Immature natural killer cell (primary cell): Measurements from ENCODE around the gene NXPH1. TPM values are rescaled to one million over a fixed set of nuclear protein-coding genes. Genes with fewer than 3 reads are reported as not detected.

ENCODE experiments used
- DNase-seq, 3 donors: peaks; one replicate each; pipeline ENCODE4 v3.0.0; 2022; ENCODE audit warnings: mixed read lengths in 1 of 3
- H3K27ac Mint-ChIP-seq, 6 donors: one replicate each; pipeline ENCODE4 v1.8.0; 2020; ENCODE audit warnings: mixed read lengths in 6 of 6, mild to moderate bottlenecking in 5 of 6, inconsistent platforms in 4 of 6, moderate library complexity in 3 of 6
- H3K27me3 Mint-ChIP-seq, 3 donors: one replicate each; pipeline ENCODE4 v1.8.0; 2020 to 2021; ENCODE audit warnings: low read depth in 3 of 3, mild to moderate bottlenecking in 3 of 3, mixed read lengths in 3 of 3, moderate library complexity in 3 of 3, inconsistent platforms in 1 of 3
- H3K36me3 Mint-ChIP-seq, 3 donors: one replicate each; pipeline ENCODE4 v1.8.0; 2020; ENCODE audit warnings: mixed read lengths in 3 of 3, inconsistent platforms in 2 of 3, mild to moderate bottlenecking in 2 of 3
- H3K4me1 Mint-ChIP-seq, 2 donors: one replicate each; pipeline ENCODE4 v1.8.0; 2020; ENCODE audit warnings: inconsistent platforms in 2 of 2, mild to moderate bottlenecking in 2 of 2, mixed read lengths in 2 of 2, moderate library complexity in 1 of 2
- H3K4me3 Mint-ChIP-seq, 5 donors: one replicate each; pipeline ENCODE4 v1.8.0; 2020; ENCODE audit warnings: mild to moderate bottlenecking in 5 of 5, mixed read lengths in 5 of 5, inconsistent platforms in 3 of 5, moderate library complexity in 3 of 5
- H3K9me3 Mint-ChIP-seq, 6 donors: one replicate each; pipeline ENCODE4 v1.8.0; 2020; ENCODE audit warnings: mild to moderate bottlenecking in 6 of 6, mixed read lengths in 6 of 6, inconsistent platforms in 4 of 6, moderate library complexity in 3 of 6
- polyA plus RNA-seq, 3 donors: library from polyadenylated mRNA; unstranded; fragments of 300-500 nt; fragmentation: Illumina TruSeq; gene quantifications; one replicate each; pipeline ENCODE4 v1.2.3, GENCODE V29; 2021

NXPH1 gene
- polyA plus RNA-seq, 3 donors from 2014 or later = not detected

DNA sequence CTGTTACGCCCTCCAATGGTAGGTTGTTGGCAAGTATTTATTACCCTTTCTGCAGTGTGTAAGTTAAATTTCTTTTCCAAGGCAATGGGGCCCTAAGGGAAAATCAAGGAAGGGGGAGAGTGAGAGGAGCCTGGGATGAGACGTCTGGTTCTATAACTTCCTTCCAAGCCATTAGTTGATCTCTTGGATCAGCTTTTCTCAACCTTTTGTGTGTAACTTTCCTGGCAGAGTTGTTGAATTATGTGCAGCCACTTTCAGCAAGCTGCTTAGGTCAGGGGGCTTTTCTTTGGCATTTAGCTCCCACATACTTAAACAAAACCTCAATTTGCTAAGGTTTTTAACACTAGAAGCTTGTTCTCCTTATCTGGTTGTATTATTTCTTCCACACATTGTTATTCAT lies 127.1 kb downstream of the NXPH1 start:
- H3K36me3 Mint-ChIP-seq = no peaks in the 10 kb centered on the region
- no peak for DNase-seq
- no peak overlapping the region for H3K4me3 Mint-ChIP-seq
- no peaks in the 10 kb centered on the region for H3K4me1 Mint-ChIP-seq
- peaks cover 0 to 7% (median 0%) of the 10 kb centered on the region in 3 donors for H3K27me3 Mint-ChIP-seq
- peaks cover 0 to 12% (median under 1%) of the 10 kb centered on the region in 6 donors for H3K9me3 Mint-ChIP-seq
- no peak overlapping the region for H3K27ac Mint-ChIP-seq

DNA sequence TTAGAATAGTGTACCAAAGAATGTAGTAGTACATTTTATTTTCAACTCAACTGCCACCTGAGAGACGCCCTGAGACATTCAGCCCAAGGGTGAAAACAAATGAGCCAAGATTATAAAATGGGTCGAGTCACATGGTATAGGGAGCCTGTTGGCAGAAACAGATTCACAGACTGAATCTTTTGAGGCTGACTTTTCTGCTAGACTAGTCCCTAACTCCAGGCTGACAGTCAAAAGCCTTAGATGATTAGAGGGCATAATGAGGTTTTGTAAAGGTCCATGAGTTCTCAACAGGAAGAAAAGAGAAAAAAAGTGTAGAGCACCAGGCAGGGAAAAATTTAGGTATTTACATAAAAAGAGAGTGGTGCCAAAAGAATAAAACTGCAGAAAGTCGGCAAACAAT lies 128.0 kb downstream of the NXPH1 start:
- no peaks in the 10 kb centered on the region for H3K4me1 Mint-ChIP-seq
- DNase-seq = no peak
- H3K27ac Mint-ChIP-seq = no peak overlapping the region
- H3K4me3 Mint-ChIP-seq = no peak overlapping the region
- no peaks in the 10 kb centered on the region for H3K36me3 Mint-ChIP-seq
- H3K27me3 Mint-ChIP-seq = peaks cover 0 to 7% (median 0%) of the 10 kb centered on the region in 3 donors
- peaks cover 0 to 18% (median under 1%) of the 10 kb centered on the region in 6 donors for H3K9me3 Mint-ChIP-seq

DNA sequence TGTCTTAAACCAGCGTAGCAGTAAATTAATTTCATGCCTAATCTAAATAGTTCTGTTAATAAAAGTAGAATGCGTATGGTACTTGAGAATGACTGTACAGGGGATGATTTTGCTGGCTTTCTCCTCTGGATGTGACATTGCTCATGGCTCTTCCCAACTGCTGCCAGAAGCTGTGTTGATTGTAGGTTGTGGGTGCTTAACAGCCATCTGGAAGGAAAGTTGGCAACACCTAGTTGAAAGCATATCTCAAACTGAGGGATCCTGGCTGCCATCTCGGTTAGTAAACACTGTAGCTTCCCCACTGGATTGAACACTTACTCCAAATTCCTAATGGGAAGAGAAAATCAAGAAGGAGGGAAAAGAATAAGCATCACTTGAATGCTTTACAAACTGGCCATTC lies 130.9 kb downstream of the NXPH1 start:
- Mint-ChIP-seq H3K36me3 (no peaks in the 10 kb centered on the region), H3K27ac (no peak overlapping the region), H3K9me3 (peaks cover 0 to 18% (median 0%) of the 10 kb centered on the region in 6 donors), H3K4me3 (no peak overlapping the region), H3K27me3 (peaks cover 0 to 5% (median 0%) of the 10 kb centered on the region in 3 donors), H3K4me1 (no peaks in the 10 kb centered on the region)
- DNase-seq = no peak

DNA sequence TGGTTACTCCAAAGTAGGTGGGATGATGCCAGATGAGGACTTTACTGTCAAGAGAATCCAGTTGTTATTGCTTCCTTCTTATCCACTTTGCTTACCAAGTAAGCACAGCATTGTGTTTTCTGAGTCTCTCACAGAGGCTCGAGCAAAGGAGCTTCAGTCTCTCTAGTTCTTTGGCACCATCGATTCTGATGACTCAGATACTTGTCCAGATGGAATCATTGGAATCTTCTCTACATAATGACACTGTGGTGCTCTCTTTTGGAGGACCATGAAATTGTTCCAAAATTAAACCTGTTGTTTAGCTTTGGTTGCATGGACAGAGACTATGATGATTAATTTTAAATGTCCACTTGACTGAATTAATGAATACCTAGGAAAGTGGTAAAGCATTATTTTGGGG lies 132.6 kb downstream of the NXPH1 start:
- DNase-seq = no peak
- H3K36me3 Mint-ChIP-seq = no peaks in the 10 kb centered on the region
- no peak overlapping the region for H3K4me3 Mint-ChIP-seq
- no peaks in the 10 kb centered on the region for H3K4me1 Mint-ChIP-seq
- H3K27me3 Mint-ChIP-seq = peaks cover 0 to 1% (median 0%) of the 10 kb centered on the region in 3 donors
- H3K9me3 Mint-ChIP-seq = peaks cover 0 to 18% (median 2%) of the 10 kb centered on the region in 6 donors
- H3K27ac Mint-ChIP-seq = no peak overlapping the region

DNA sequence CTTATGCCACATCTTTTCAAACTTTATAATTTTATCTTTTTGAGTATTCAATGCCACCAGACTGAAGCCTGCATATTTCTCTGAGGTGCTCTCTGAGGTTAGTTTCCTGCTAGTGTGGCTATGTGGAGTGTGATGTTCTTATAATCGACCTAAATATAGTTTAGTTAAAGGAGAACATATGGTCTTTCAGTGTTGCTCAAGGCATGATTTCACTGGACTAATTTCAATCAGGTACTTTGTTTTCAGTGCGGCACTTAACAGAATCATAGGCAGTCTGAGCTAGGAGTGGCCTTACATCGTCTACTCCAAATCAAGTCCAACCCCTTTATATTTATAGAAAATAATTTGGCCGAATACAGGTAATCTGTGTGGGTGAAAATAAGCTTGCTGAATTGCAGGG lies 134.2 kb downstream of the NXPH1 start:
- Mint-ChIP-seq H3K4me3 (no peak overlapping the region), H3K9me3 (peaks cover 0 to 6% (median 2%) of the 10 kb centered on the region in 6 donors), H3K4me1 (no peaks in the 10 kb centered on the region), H3K36me3 (no peaks in the 10 kb centered on the region), H3K27me3 (peaks cover 0 to 1% (median 0%) of the 10 kb centered on the region in 3 donors), H3K27ac (no peak overlapping the region)
- DNase-seq = no peak

DNA sequence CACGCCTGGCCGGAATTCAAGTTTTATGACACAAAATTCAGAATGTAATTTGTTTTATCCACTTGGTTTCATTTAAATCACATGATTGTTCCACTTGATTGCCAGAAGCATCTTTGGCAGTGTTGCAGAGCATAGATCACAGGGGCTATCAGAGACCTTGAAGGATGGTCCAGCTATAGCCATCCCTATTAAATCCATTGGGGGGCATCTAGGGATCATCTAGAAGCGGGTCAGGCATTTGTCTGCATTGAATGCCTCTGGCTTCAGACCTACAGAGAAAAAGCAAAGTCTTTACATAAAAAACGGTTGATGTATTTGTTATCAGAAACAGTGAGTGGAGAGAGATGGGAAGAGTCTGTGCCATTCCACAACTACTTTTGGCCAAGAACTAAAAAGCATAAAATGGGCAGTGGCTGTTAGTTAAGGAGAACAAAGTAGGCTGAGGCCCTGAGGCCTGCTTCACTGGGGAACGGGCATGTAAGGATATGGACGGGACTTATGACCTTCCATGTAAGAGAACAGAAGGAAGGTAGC lies 146.3 kb downstream of the NXPH1 start:
- peaks cover 0 to 15% (median 6%) of the 10 kb centered on the region in 6 donors for H3K9me3 Mint-ChIP-seq
- H3K4me3 Mint-ChIP-seq = no peak overlapping the region
- peaks cover 0 to 3% (median 2%) of the 10 kb centered on the region in 3 donors for H3K27me3 Mint-ChIP-seq
- no peaks in the 10 kb centered on the region for H3K4me1 Mint-ChIP-seq
- DNase-seq = no peak
- no peaks in the 10 kb centered on the region for H3K36me3 Mint-ChIP-seq
- no peak overlapping the region for H3K27ac Mint-ChIP-seq

DNA sequence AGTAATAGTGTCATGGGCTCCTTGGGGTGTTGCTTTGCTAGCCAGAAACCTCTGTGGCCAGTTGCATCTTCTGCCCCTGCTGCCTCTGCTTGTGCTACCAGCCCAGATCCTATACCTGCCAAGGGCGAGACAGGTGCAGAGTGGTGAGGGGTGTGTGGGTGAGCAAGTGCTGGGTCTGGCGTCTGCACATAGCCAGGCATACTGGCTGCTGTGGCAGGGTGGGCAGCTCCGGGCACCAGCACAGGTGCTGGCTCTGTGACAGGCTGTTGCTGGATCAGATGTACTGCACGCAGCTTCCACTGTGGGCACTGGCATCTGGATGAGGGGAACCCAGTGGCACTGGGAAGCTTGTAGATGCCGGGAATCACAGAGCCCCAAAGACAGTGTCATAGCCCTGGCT lies 148.4 kb downstream of the NXPH1 start:
- Mint-ChIP-seq H3K27ac (no peak overlapping the region), H3K9me3 (peaks cover 0 to 18% (median 4%) of the 10 kb centered on the region in 6 donors), H3K27me3 (peaks cover 0 to 3% (median 2%) of the 10 kb centered on the region in 3 donors), H3K4me3 (no peak overlapping the region), H3K36me3 (no peaks in the 10 kb centered on the region), H3K4me1 (no peaks in the 10 kb centered on the region)
- DNase-seq = no peak

DNA sequence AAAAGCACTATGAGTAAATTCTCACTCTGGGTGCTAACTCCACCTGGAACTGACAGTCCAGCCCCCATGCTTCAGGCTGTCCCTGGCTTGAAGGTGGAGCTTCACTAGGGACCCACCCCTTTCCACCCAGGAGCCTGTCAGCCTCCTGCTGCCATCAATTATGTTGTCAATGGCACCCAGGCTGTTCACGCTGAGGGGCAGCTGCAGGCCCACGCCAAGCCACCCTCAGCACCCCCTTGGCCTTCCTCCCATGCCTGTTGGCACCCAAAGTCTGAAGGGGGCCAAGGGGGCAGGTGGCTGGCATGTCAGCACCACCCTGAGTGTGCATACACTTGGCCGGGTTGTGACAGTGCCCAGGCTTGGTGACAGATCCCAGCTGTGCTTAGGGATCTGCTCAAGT lies 149.3 kb downstream of the NXPH1 start:
- peaks cover 0 to 2% (median 1%) of the 10 kb centered on the region in 3 donors for H3K27me3 Mint-ChIP-seq
- no peaks in the 10 kb centered on the region for H3K4me1 Mint-ChIP-seq
- H3K9me3 Mint-ChIP-seq = peaks cover 0 to 20% (median 4%) of the 10 kb centered on the region in 6 donors
- no peak for DNase-seq
- H3K4me3 Mint-ChIP-seq = no peak overlapping the region
- H3K27ac Mint-ChIP-seq = no peak overlapping the region
- H3K36me3 Mint-ChIP-seq = no peaks in the 10 kb centered on the region

DNA sequence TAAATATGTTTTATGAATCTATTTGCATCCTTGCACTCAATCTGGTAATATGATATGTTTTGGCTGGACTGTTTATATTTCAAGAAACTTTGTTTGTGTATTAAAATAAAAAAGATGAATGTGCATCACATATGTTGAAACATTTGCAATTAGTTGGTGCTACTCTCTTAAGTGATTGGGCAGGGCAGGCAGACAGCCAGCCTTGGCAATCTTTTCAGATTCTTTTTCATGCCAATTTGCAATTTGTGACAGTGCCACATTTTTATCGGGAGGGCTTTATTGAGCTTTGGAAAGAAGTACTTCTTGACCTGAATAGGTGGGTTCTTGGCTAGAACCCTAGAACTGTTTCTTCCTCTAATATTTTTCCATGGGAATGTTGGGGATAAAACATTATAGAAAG lies 152.2 kb downstream of the NXPH1 start:
- H3K27me3 Mint-ChIP-seq = peaks cover 0 to 2% (median 2%) of the 10 kb centered on the region in 3 donors
- H3K4me3 Mint-ChIP-seq = no peak overlapping the region
- H3K27ac Mint-ChIP-seq = no peak overlapping the region
- no peaks in the 10 kb centered on the region for H3K4me1 Mint-ChIP-seq
- DNase-seq = no peak
- H3K36me3 Mint-ChIP-seq = no peaks in the 10 kb centered on the region
- peaks cover 0 to 12% (median 1%) of the 10 kb centered on the region in 6 donors for H3K9me3 Mint-ChIP-seq

DNA sequence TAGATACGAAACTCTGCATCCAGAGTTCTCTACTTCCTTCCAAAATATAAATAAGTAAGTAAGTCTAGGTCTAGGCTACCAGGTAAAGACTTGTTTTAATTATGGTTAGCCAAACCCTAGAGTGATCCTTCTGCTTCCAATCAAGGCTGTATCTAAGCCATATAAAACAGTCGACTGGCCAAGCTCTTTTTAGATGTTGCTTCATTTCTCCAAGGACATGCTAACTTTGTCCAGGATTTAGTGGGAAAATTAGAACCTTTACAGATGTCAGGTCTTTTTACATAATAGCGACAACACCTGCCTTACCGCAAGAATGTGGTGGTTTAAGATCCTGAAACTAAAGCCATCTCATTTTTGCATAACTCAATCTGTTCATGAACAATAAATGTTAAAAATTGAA lies 156.8 kb downstream of the NXPH1 start:
- DNase-seq = no peak
- Mint-ChIP-seq H3K27me3 (peaks cover 0 to 2% (median 2%) of the 10 kb centered on the region in 3 donors), H3K27ac (no peak overlapping the region), H3K36me3 (no peaks in the 10 kb centered on the region), H3K9me3 (peaks cover 0 to 27% (median 0%) of the 10 kb centered on the region in 6 donors), H3K4me3 (no peak overlapping the region), H3K4me1 (no peaks in the 10 kb centered on the region)

DNA sequence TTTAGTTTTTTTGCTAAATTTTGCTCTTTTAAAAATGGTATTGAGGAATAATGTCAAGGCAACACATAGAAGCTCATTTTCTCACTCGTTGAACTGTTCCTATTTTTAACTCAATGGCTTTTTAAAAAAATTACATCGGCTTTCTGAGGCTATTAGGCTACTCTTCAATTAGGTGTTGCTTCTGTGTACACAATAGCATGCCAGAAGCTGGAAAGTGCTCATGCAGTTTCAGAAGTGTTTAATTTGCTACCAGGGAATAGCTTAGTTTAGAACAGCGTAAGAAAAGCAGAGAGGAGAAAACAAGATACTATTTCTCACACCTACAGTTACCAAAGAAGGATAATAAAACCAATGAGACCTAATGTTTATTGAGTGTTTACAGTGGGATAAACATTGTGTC lies 157.4 kb downstream of the NXPH1 start:
- H3K4me1 Mint-ChIP-seq = no peaks in the 10 kb centered on the region
- peaks cover 0 to 23% (median 0%) of the 10 kb centered on the region in 6 donors for H3K9me3 Mint-ChIP-seq
- no peak overlapping the region for H3K4me3 Mint-ChIP-seq
- peaks cover 0 to 2% (median 2%) of the 10 kb centered on the region in 3 donors for H3K27me3 Mint-ChIP-seq
- no peaks in the 10 kb centered on the region for H3K36me3 Mint-ChIP-seq
- no peak for DNase-seq
- H3K27ac Mint-ChIP-seq = no peak overlapping the region

DNA sequence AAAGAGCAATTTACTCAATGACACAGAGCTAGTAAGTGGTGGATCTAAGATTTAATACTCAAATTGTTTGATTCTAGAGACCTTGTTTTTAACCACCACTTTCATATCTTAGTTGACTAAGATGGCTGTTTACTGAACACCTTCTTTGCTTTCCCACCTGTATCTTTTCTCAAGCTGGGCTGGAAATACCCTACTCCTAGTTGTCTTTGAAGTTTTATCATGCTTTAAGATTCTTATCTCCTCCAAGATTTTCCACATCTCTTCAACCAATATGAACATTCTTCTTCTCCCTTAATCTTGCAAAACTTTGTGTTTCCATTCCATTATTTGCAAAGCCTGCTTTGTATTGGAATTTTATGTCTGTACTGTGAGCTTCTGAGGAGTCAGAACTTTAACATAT lies 157.9 kb downstream of the NXPH1 start:
- Mint-ChIP-seq H3K27ac (no peak overlapping the region), H3K4me3 (no peak overlapping the region), H3K27me3 (peaks cover 0 to 2% (median 2%) of the 10 kb centered on the region in 3 donors), H3K9me3 (peaks cover 0 to 23% (median 0%) of the 10 kb centered on the region in 6 donors), H3K4me1 (no peaks in the 10 kb centered on the region), H3K36me3 (no peaks in the 10 kb centered on the region)
- no peak for DNase-seq

DNA sequence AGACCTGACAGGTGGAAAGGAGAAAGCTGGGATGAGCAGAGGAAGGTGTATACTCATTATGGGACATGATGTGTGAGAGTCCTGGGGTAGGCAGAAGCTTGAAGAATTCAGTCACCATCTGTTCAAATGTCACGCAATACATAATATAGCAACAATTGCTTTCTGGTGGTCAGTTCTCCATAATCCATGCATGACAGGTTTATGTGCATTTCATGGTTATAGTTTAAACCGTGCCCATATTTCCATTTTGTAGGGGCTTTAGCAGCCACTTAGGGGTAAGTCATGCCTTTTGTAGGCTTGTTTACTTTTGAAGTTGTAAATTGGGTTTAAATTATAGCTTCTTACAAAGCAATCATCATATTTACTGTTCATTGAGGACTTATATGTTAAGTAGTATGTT lies 158.8 kb downstream of the NXPH1 start:
- peaks cover 0 to 2% (median 1%) of the 10 kb centered on the region in 3 donors for H3K27me3 Mint-ChIP-seq
- H3K9me3 Mint-ChIP-seq = peaks cover 0 to 23% (median 0%) of the 10 kb centered on the region in 6 donors
- no peaks in the 10 kb centered on the region for H3K4me1 Mint-ChIP-seq
- no peak overlapping the region for H3K4me3 Mint-ChIP-seq
- no peak overlapping the region for H3K27ac Mint-ChIP-seq
- DNase-seq = no peak
- H3K36me3 Mint-ChIP-seq = no peaks in the 10 kb centered on the region

DNA sequence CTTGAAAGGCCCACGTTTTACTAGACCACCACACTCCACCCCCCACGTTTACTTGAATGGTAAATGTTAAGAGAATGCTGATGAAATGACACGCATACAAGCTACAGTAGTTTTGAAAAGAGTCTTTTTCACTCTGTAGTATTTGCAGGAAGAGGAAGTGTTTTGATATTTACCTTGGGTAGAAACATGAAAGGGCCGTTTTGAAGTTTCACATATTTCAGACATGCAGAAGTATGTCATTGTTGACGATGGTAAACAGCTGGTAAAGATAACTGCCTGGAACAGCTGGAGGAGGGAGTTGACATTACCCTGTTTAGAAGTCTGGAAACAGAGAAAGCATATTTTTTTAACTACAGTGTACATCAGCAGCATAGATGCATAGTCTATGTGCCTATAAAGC lies 160.7 kb downstream of the NXPH1 start:
- Mint-ChIP-seq H3K4me1 (no peaks in the 10 kb centered on the region), H3K36me3 (no peaks in the 10 kb centered on the region), H3K4me3 (no peak overlapping the region), H3K27ac (no peak overlapping the region), H3K9me3 (peaks cover 0 to 18% (median under 1%) of the 10 kb centered on the region in 6 donors), H3K27me3 (peaks cover 0 to 2% (median 1%) of the 10 kb centered on the region in 3 donors)
- DNase-seq = no peak

DNA sequence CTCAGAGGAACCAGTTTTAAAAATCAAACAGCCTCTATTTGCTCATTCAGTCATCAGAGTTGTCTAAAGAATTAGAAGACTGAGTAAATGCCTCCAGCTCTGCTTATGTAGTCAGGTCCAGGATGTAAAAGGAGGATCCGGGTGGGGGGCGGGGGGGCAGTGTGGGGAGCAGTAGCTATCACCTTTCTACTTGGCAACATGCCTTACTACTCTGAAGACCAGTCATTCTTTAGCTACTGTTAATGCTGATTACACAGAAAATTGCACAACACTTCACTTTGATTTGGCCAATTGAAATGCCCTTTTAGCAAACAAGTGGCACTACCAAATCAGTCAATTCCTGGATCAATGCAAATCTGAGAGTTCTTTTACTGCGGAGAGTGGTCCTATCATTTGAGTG lies 164.2 kb downstream of the NXPH1 start:
- Mint-ChIP-seq H3K27ac (no peak overlapping the region), H3K4me1 (no peaks in the 10 kb centered on the region), H3K27me3 (peaks cover 0 to 1% (median 0%) of the 10 kb centered on the region in 3 donors), H3K36me3 (no peaks in the 10 kb centered on the region), H3K9me3 (peaks cover 0 to 14% (median 3%) of the 10 kb centered on the region in 6 donors), H3K4me3 (no peak overlapping the region)
- DNase-seq = no peak
